H1 (cell line): ENCODE measurements around the gene BBS4. TPM values are rescaled to one million over a fixed set of nuclear protein-coding genes. Genes with fewer than 3 reads are reported as not detected.

ENCODE experiments used
- MAX ChIP-seq: IDR thresholded peaks from 2 replicates; pipeline ENCODE4 v1.6.1; 2012; ENCODE audit warnings: inconsistent platforms
- POU5F1 ChIP-seq: IDR thresholded peaks from 2 replicates; pipeline ENCODE4 v1.6.1; 2011; ENCODE audit warnings: low read depth, mild to moderate bottlenecking, low read length, moderate library complexity
- RAD21 ChIP-seq, 2 experiments: IDR thresholded peaks in 1 of 2; conservative IDR thresholded peaks in 1 of 2; 2 replicates each; pipeline ENCODE4 v1.6.1; 2011; ENCODE audit warnings: low read depth in 2 of 2, low read length in 2 of 2, improper control_type of control experiment in 1 of 2, inconsistent platforms in 1 of 2, mild to moderate bottlenecking in 1 of 2, moderate library complexity in 1 of 2
- RBBP5 ChIP-seq: IDR thresholded peaks from 2 replicates; pipeline ENCODE4 v1.7.1; 2012; ENCODE audit warnings: low read depth, mild to moderate bottlenecking, inconsistent platforms, low read length, moderate library complexity, borderline replicate concordance
- RFX5 ChIP-seq: IDR thresholded peaks from 2 replicates; pipeline ENCODE4 v1.6.1; 2011; ENCODE audit warnings: low read depth, low read length, improper control_type of control experiment, borderline replicate concordance
- SAP30 ChIP-seq: fragments of 300-600 bp; sonication (generic); IDR thresholded peaks from 2 replicates; pipeline ENCODE4 v1.7.1; 2012; ENCODE audit warnings: low read length, moderate library complexity, mild to moderate bottlenecking, inconsistent platforms; ENCODE audit not compliant: insufficient read depth, insufficient replicate concordance
- SIRT6 ChIP-seq: IDR thresholded peaks from one replicate; pipeline ENCODE4 v1.7.1; 2012; ENCODE audit warnings: low read length, inconsistent platforms
- SP4 ChIP-seq: IDR thresholded peaks from 2 replicates; pipeline ENCODE4 v1.6.1; 2012; ENCODE audit warnings: low read length, inconsistent platforms
- polyA plus RNA-seq, 7 experiments: library from polyadenylated mRNA; depleted of rRNA in 3 of 7; stranded (reverse) in 5 of 7; unstranded in 2 of 7; fragments of >200 nt in 5 of 7; fragments of 200-250 nt in 2 of 7; gene quantifications; 1 replicate in 5 of 7; 2 replicates in 1 of 7; 4 replicates in 1 of 7; pipeline versions ENCODE4 v1.2.1 to v1.2.3, GENCODE V29; 2011 to 2013; ENCODE audit warnings: missing spikeins in 2 of 7, mixed read lengths in 2 of 7
- total RNA-seq: library from RNA; stranded (reverse); fragmentation: NEBNext Ultra II Directional; extraction: Animal tissue kit (Norgen Biotek cat#: 25700); gene quantifications from 2 replicates; pipeline ENCODE4 v1.2.1, GENCODE V29; 2021
- TF ChIP-seq, protein P1 (sequence below): fragments of 300-600 bp; sonication (generic); IDR thresholded peaks from 2 replicates; pipeline ENCODE4 v1.7.1; 2012; ENCODE audit warnings: low read length, moderate library complexity, mild to moderate bottlenecking, inconsistent platforms; ENCODE audit not compliant: insufficient replicate concordance
- TF ChIP-seq, protein P2 (sequence below): IDR thresholded peaks from 2 replicates; pipeline ENCODE4 v1.6.1; 2011; ENCODE audit warnings: low read length, improper control_type of control experiment

BBS4 gene
- total and polyA plus RNA-seq, 2 of the 8 experiments (the other 6 are each of a cell fraction or from before 2014, with no cell fraction given) = 17.4 to 24.1 TPM

DNA sequence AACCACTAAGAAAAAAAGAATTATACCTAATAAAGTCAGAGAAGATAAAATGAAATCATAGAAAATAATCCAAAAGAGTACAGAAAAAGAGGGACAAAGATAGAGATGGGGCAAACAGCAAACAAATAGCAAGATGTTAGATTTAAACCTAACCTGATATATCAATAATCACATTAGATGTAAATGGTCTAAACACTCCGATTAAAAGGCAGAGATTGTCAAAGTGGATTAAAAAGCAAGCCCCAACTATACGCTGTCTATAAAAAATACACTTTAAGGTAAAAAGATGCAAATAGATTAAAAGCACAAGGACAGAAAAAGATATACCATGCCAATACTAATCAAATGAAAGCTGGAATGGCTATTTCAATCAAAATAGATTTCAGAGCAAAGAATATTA, 80.8 kb downstream of the BBS4 start (continued):
- TF ChIP-seq, protein P1, sequence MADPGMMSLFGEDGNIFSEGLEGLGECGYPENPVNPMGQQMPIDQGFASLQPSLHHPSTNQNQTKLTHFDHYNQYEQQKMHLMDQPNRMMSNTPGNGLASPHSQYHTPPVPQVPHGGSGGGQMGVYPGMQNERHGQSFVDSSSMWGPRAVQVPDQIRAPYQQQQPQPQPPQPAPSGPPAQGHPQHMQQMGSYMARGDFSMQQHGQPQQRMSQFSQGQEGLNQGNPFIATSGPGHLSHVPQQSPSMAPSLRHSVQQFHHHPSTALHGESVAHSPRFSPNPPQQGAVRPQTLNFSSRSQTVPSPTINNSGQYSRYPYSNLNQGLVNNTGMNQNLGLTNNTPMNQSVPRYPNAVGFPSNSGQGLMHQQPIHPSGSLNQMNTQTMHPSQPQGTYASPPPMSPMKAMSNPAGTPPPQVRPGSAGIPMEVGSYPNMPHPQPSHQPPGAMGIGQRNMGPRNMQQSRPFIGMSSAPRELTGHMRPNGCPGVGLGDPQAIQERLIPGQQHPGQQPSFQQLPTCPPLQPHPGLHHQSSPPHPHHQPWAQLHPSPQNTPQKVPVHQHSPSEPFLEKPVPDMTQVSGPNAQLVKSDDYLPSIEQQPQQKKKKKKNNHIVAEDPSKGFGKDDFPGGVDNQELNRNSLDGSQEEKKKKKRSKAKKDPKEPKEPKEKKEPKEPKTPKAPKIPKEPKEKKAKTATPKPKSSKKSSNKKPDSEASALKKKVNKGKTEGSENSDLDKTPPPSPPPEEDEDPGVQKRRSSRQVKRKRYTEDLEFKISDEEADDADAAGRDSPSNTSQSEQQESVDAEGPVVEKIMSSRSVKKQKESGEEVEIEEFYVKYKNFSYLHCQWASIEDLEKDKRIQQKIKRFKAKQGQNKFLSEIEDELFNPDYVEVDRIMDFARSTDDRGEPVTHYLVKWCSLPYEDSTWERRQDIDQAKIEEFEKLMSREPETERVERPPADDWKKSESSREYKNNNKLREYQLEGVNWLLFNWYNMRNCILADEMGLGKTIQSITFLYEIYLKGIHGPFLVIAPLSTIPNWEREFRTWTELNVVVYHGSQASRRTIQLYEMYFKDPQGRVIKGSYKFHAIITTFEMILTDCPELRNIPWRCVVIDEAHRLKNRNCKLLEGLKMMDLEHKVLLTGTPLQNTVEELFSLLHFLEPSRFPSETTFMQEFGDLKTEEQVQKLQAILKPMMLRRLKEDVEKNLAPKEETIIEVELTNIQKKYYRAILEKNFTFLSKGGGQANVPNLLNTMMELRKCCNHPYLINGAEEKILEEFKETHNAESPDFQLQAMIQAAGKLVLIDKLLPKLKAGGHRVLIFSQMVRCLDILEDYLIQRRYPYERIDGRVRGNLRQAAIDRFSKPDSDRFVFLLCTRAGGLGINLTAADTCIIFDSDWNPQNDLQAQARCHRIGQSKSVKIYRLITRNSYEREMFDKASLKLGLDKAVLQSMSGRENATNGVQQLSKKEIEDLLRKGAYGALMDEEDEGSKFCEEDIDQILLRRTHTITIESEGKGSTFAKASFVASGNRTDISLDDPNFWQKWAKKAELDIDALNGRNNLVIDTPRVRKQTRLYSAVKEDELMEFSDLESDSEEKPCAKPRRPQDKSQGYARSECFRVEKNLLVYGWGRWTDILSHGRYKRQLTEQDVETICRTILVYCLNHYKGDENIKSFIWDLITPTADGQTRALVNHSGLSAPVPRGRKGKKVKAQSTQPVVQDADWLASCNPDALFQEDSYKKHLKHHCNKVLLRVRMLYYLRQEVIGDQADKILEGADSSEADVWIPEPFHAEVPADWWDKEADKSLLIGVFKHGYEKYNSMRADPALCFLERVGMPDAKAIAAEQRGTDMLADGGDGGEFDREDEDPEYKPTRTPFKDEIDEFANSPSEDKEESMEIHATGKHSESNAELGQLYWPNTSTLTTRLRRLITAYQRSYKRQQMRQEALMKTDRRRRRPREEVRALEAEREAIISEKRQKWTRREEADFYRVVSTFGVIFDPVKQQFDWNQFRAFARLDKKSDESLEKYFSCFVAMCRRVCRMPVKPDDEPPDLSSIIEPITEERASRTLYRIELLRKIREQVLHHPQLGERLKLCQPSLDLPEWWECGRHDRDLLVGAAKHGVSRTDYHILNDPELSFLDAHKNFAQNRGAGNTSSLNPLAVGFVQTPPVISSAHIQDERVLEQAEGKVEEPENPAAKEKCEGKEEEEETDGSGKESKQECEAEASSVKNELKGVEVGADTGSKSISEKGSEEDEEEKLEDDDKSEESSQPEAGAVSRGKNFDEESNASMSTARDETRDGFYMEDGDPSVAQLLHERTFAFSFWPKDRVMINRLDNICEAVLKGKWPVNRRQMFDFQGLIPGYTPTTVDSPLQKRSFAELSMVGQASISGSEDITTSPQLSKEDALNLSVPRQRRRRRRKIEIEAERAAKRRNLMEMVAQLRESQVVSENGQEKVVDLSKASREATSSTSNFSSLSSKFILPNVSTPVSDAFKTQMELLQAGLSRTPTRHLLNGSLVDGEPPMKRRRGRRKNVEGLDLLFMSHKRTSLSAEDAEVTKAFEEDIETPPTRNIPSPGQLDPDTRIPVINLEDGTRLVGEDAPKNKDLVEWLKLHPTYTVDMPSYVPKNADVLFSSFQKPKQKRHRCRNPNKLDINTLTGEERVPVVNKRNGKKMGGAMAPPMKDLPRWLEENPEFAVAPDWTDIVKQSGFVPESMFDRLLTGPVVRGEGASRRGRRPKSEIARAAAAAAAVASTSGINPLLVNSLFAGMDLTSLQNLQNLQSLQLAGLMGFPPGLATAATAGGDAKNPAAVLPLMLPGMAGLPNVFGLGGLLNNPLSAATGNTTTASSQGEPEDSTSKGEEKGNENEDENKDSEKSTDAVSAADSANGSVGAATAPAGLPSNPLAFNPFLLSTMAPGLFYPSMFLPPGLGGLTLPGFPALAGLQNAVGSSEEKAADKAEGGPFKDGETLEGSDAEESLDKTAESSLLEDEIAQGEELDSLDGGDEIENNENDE = no peak
- TF ChIP-seq, protein P2, sequence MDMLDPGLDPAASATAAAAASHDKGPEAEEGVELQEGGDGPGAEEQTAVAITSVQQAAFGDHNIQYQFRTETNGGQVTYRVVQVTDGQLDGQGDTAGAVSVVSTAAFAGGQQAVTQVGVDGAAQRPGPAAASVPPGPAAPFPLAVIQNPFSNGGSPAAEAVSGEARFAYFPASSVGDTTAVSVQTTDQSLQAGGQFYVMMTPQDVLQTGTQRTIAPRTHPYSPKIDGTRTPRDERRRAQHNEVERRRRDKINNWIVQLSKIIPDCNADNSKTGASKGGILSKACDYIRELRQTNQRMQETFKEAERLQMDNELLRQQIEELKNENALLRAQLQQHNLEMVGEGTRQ = no peak
- TF ChIP-seq SAP30 = no peak
- TF ChIP-seq RAD21 (IDR thresholded peaks at IDR 0.05 in 1 of 2, conservative IDR thresholded peaks at IDR 0.05 in 1 of 2; ENCODE audit: low read depth in 2 of 2, low read length in 2 of 2) = no peak
- TF ChIP-seq POU5F1 = no peak
- TF ChIP-seq SP4 = no peak
- no peak for TF ChIP-seq MAX
- TF ChIP-seq RFX5 = no peak
- no peak for TF ChIP-seq SIRT6
- TF ChIP-seq RBBP5 = no peak
